OCI-LY1 (cell line): ENCODE results near the gene PDCD4.

Experiments used
- EZH2 ChIP-seq: fragments of 200-600 bp; sonication (generic), shearing (Covaris generic); IDR thresholded peaks from 2 replicates; pipeline ENCODE4 v1.8.0; 2017; ENCODE audit warnings: borderline replicate concordance, mixed run types, mild to moderate bottlenecking, antibody characterized with exemption, low read length, moderate library complexity, mixed read lengths
- TF ChIP-seq, protein P1 (sequence below): fragments of 200-600 bp; sonication (generic), shearing (Covaris generic); IDR thresholded peaks from 2 replicates; pipeline ENCODE4 v1.5.1; 2017; ENCODE audit warnings: mild to moderate bottlenecking, antibody characterized with exemption, low read length, moderate library complexity, mixed read lengths

DNA sequence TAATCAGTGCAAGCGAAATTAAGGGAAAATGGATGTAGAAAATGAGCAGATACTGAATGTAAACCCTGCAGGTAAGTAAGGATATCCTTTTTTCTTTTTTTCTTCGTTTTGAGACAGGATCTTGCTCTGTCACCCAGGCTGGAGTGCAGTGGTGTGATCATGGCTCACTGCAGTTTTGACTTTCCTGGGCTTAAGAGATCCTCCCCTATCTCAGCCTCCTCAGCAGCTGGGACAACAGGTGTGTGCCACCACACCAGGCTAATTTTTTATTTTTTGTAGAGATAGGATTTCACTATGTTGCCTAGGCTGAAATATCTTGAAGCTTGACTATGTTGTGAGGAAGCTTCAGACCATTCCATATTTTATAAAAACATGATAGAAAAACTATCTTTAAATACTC is 4.3 kb downstream of the PDCD4 start:
- TF ChIP-seq, protein P1, sequence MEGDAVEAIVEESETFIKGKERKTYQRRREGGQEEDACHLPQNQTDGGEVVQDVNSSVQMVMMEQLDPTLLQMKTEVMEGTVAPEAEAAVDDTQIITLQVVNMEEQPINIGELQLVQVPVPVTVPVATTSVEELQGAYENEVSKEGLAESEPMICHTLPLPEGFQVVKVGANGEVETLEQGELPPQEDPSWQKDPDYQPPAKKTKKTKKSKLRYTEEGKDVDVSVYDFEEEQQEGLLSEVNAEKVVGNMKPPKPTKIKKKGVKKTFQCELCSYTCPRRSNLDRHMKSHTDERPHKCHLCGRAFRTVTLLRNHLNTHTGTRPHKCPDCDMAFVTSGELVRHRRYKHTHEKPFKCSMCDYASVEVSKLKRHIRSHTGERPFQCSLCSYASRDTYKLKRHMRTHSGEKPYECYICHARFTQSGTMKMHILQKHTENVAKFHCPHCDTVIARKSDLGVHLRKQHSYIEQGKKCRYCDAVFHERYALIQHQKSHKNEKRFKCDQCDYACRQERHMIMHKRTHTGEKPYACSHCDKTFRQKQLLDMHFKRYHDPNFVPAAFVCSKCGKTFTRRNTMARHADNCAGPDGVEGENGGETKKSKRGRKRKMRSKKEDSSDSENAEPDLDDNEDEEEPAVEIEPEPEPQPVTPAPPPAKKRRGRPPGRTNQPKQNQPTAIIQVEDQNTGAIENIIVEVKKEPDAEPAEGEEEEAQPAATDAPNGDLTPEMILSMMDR = no peak
- TF ChIP-seq EZH2 = no peak
